HepG2 (cell line): Measurements from ENCODE around the gene KIRREL3.

ENCODE experiments used
- ESRRA ChIP-seq: sonication (generic); formaldehyde crosslinking; IDR thresholded peaks from 2 replicates; pipeline ENCODE4 v1.5.1; 2020; ENCODE audit warnings: mild to moderate bottlenecking, low read depth, missing genetic modification reagents
- FOXK1 ChIP-seq: sonication (generic); formaldehyde crosslinking; IDR thresholded peaks from 2 replicates; pipeline ENCODE4 v1.4.0; 2020; ENCODE audit warnings: low read depth, missing genetic modification reagents, borderline replicate concordance
- POLR2A ChIP-seq, 2 experiments: IDR thresholded peaks; 2 replicates each; pipeline ENCODE4 v1.6.1; 2011; ENCODE audit warnings: low read depth in 2 of 2, low read length in 2 of 2, mild to moderate bottlenecking in 1 of 2, moderate library complexity in 1 of 2; ENCODE audit not compliant: insufficient read depth in 1 of 2
- RBFOX2 ChIP-seq: fragments of 200-400 bp; formaldehyde crosslinking; IDR thresholded peaks from 2 replicates; pipeline ENCODE4 v1.6.1; 2017; ENCODE audit warnings: low read depth, mild to moderate bottlenecking, low read length
- SOX6 ChIP-seq, 2 experiments: fragments of 450-650 bp in 1 of 2; sonication (generic) in 1 of 2; formaldehyde crosslinking in 1 of 2; IDR thresholded peaks; 2 replicates each; pipeline versions ENCODE4 v1.4.0 to v1.6.1; 2017 to 2020; ENCODE audit warnings: antibody characterized with exemption in 1 of 2, mild to moderate bottlenecking in 1 of 2, missing genetic modification reagents in 1 of 2
- SP1 ChIP-seq, 2 experiments: fragments of 450-650 bp in 1 of 2; sonication (generic) in 1 of 2; formaldehyde crosslinking in 1 of 2; IDR thresholded peaks; 2 replicates each; pipeline versions ENCODE4 v1.4.0 to v1.6.1; 2016 to 2020; ENCODE audit warnings: missing genetic modification reagents in 1 of 2
- ZNF431 ChIP-seq: sonication (generic); formaldehyde crosslinking; IDR thresholded peaks from 2 replicates; pipeline ENCODE4 v1.9.0; 2022; ENCODE audit warnings: missing genetic modification reagents, low read depth, mild to moderate bottlenecking, borderline replicate concordance
- ZNF550 ChIP-seq: sonication (generic); formaldehyde crosslinking; IDR thresholded peaks from 2 replicates; pipeline ENCODE4 v1.4.0; 2020; ENCODE audit warnings: mild to moderate bottlenecking, missing genetic modification reagents, borderline replicate concordance
- ZNF737 ChIP-seq: sonication (generic); formaldehyde crosslinking; IDR thresholded peaks from 2 replicates; pipeline ENCODE4 v1.5.0; 2020; ENCODE audit warnings: missing genetic modification reagents, mild to moderate bottlenecking, borderline replicate concordance
- TF ChIP-seq, protein P1 (sequence below), 2 experiments: IDR thresholded peaks; 2 replicates each; pipeline ENCODE4 v1.6.1; 2011 to 2012; ENCODE audit warnings: low read length in 2 of 2, borderline replicate concordance in 1 of 2, low read depth in 1 of 2, mild to moderate bottlenecking in 1 of 2, moderate library complexity in 1 of 2
- TF ChIP-seq, protein P2 (sequence below): sonication (generic); formaldehyde crosslinking; IDR thresholded peaks from 2 replicates; pipeline ENCODE4 v1.5.0; 2020; ENCODE audit warnings: missing genetic modification reagents, mild to moderate bottlenecking, borderline replicate concordance
- TF ChIP-seq, protein P3 (sequence below): sonication (generic); formaldehyde crosslinking; IDR thresholded peaks from 2 replicates; pipeline ENCODE4 v1.4.0; 2020; ENCODE audit warnings: missing genetic modification reagents, borderline replicate concordance
- TF ChIP-seq, protein P4 (sequence below): sonication (generic); formaldehyde crosslinking; IDR thresholded peaks from 2 replicates; pipeline ENCODE4 v1.5.0; 2020; ENCODE audit warnings: mild to moderate bottlenecking, missing genetic modification reagents, moderate library complexity
- TF ChIP-seq, protein P5 (sequence below): sonication (generic); formaldehyde crosslinking; IDR thresholded peaks from 2 replicates; pipeline ENCODE4 v1.8.1; 2023; ENCODE audit warnings: mild to moderate bottlenecking, inconsistent platforms, moderate library complexity, missing genetic modification reagents, borderline replicate concordance

DNA sequence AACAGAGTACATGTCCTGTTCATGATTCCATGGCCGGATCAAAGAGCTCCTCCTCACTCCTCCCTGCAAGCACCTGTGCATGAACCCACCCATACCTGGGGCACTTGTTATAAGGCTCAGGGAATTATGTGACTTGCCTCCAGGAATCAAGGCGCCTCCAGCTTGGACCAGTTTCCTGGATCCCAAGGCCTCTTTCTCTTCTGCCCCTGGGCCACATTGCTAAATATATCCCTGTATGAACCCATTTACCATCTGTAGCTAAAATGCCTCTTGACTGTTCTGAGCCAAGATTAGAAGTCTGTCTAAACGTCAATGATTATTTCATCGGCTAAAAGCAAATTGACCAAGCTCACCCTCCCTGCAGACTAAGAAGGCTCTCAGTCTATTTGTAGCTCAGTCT lies 135.6 kb downstream of the KIRREL3 start:
- no peak for TF ChIP-seq ESRRA
- TF ChIP-seq, protein P1, sequence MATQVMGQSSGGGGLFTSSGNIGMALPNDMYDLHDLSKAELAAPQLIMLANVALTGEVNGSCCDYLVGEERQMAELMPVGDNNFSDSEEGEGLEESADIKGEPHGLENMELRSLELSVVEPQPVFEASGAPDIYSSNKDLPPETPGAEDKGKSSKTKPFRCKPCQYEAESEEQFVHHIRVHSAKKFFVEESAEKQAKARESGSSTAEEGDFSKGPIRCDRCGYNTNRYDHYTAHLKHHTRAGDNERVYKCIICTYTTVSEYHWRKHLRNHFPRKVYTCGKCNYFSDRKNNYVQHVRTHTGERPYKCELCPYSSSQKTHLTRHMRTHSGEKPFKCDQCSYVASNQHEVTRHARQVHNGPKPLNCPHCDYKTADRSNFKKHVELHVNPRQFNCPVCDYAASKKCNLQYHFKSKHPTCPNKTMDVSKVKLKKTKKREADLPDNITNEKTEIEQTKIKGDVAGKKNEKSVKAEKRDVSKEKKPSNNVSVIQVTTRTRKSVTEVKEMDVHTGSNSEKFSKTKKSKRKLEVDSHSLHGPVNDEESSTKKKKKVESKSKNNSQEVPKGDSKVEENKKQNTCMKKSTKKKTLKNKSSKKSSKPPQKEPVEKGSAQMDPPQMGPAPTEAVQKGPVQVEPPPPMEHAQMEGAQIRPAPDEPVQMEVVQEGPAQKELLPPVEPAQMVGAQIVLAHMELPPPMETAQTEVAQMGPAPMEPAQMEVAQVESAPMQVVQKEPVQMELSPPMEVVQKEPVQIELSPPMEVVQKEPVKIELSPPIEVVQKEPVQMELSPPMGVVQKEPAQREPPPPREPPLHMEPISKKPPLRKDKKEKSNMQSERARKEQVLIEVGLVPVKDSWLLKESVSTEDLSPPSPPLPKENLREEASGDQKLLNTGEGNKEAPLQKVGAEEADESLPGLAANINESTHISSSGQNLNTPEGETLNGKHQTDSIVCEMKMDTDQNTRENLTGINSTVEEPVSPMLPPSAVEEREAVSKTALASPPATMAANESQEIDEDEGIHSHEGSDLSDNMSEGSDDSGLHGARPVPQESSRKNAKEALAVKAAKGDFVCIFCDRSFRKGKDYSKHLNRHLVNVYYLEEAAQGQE (IDR thresholded peaks at IDR 0.05; ENCODE audit: borderline replicate concordance in 1 of 2, low read depth in 1 of 2, low read length in 2 of 2): no peak
- TF ChIP-seq SP1 (IDR thresholded peaks at IDR 0.05): no peak
- TF ChIP-seq SP1 (CRISPR knock-in tag; IDR thresholded peaks at IDR 0.05): no peak
- no peak for TF ChIP-seq ZNF550 (CRISPR knock-in tag)
- no peak for TF ChIP-seq ZNF431 (CRISPR knock-in tag)
- no peak for TF ChIP-seq ZNF737 (CRISPR knock-in tag)
- no peak for TF ChIP-seq RBFOX2
- no peak for TF ChIP-seq POLR2A (IDR thresholded peaks at IDR 0.05; ENCODE audit: insufficient read depth in 1 of 2, low read depth in 2 of 2, low read length in 2 of 2)
- no peak for TF ChIP-seq SOX6 (IDR thresholded peaks at IDR 0.05)
- TF ChIP-seq SOX6 (CRISPR knock-in tag; IDR thresholded peaks at IDR 0.05): no peak
- TF ChIP-seq, protein P2, sequence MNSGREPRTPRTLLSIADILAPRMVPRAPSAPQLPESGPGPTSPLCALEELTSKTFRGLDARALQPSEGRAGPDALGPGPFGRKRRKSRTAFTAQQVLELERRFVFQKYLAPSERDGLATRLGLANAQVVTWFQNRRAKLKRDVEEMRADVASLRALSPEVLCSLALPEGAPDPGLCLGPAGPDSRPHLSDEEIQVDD (CRISPR knock-in tag): no peak
- TF ChIP-seq, protein P3, sequence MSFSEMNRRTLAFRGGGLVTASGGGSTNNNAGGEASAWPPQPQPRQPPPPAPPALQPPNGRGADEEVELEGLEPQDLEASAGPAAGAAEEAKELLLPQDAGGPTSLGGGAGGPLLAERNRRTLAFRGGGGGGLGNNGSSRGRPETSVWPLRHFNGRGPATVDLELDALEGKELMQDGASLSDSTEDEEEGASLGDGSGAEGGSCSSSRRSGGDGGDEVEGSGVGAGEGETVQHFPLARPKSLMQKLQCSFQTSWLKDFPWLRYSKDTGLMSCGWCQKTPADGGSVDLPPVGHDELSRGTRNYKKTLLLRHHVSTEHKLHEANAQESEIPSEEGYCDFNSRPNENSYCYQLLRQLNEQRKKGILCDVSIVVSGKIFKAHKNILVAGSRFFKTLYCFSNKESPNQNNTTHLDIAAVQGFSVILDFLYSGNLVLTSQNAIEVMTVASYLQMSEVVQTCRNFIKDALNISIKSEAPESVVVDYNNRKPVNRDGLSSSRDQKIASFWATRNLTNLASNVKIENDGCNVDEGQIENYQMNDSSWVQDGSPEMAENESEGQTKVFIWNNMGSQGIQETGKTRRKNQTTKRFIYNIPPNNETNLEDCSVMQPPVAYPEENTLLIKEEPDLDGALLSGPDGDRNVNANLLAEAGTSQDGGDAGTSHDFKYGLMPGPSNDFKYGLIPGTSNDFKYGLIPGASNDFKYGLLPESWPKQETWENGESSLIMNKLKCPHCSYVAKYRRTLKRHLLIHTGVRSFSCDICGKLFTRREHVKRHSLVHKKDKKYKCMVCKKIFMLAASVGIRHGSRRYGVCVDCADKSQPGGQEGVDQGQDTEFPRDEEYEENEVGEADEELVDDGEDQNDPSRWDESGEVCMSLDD (CRISPR knock-in tag): no peak
- TF ChIP-seq FOXK1: no peak
- TF ChIP-seq, protein P4, sequence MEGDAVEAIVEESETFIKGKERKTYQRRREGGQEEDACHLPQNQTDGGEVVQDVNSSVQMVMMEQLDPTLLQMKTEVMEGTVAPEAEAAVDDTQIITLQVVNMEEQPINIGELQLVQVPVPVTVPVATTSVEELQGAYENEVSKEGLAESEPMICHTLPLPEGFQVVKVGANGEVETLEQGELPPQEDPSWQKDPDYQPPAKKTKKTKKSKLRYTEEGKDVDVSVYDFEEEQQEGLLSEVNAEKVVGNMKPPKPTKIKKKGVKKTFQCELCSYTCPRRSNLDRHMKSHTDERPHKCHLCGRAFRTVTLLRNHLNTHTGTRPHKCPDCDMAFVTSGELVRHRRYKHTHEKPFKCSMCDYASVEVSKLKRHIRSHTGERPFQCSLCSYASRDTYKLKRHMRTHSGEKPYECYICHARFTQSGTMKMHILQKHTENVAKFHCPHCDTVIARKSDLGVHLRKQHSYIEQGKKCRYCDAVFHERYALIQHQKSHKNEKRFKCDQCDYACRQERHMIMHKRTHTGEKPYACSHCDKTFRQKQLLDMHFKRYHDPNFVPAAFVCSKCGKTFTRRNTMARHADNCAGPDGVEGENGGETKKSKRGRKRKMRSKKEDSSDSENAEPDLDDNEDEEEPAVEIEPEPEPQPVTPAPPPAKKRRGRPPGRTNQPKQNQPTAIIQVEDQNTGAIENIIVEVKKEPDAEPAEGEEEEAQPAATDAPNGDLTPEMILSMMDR (CRISPR knock-in tag): no peak
- TF ChIP-seq, protein P5, sequence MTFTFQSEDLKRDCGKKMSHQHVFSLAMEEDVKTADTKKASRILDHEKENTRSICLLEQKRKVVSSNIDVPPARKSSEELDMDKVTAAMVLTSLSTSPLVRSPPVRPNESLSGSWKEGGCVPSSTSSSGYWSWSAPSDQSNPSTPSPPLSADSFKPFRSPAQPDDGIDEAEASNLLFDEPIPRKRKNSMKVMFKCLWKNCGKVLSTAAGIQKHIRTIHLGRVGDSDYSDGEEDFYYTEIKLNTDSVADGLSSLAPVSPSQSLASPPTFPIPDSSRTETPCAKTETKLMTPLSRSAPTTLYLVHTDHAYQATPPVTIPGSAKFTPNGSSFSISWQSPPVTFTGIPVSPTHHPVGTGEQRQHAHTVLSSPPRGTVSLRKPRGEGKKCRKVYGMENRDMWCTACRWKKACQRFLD (CRISPR knock-in tag): no peak
